Activated T-helper 1 cell treated with anti-CD3 and anti-CD28 coated beads, Interleukin-12 subunit alpha, Interleukin-12 subunit beta, Interleukin-2, Interleukin-4 antibody, amounts not matched to agents 30 ng/mL and 10 ng/mL and 1 ng/mL, durations not matched to agents 14 hours and 24 hours and 36 hours (primary cell): ENCODE measurements around the gene MAN1C1. TPM values are rescaled to one million over a fixed set of nuclear protein-coding genes. Genes with fewer than 3 reads are reported as not detected.
"Not testable (repeated sequence)": the region's sequence is repeated elsewhere in the genome, so short reads cannot be mapped to it uniquely, and the experiment has no call there.

Experiments used
- DNase-seq: peaks from one replicate; pipeline ENCODE4 v3.0.0; 2021; ENCODE audit warnings: low spot score
- H3K27ac Mint-ChIP-seq: one replicate; pipeline ENCODE4 v1.8.0; 2021; ENCODE audit warnings: mild to moderate bottlenecking, mixed read lengths
- H3K27me3 Mint-ChIP-seq: one replicate; pipeline ENCODE4 v1.8.0; 2022; ENCODE audit warnings: mild to moderate bottlenecking, moderate library complexity, mixed read lengths; ENCODE audit not compliant: insufficient read depth
- H3K36me3 Mint-ChIP-seq: one replicate; pipeline ENCODE4 v1.8.0; 2021; ENCODE audit warnings: low read depth, mixed read lengths
- H3K4me1 Mint-ChIP-seq: one replicate; pipeline ENCODE4 v1.8.0; 2021; ENCODE audit warnings: low read depth, mixed read lengths
- H3K4me3 Mint-ChIP-seq: one replicate; pipeline ENCODE4 v1.8.0; 2021; ENCODE audit warnings: mild to moderate bottlenecking, moderate library complexity, mixed read lengths
- H3K9me3 Mint-ChIP-seq: one replicate; pipeline ENCODE4 v1.8.0; 2021; ENCODE audit warnings: mixed read lengths
- intact Hi-C: fragments of 100-400 bp; cut with micrococcal nuclease; formaldehyde crosslinking; loops from one replicate; pipeline ENCODE4 v1.15.1; 2024
- total RNA-seq: library from RNA; stranded (reverse); gene quantifications from 2 replicates; pipeline ENCODE4 v1.2.3, GENCODE V29; 2022

The MAN1C1 gene
- total RNA-seq, 1 donor from 2014 or later = 0.83 TPM

DNA sequence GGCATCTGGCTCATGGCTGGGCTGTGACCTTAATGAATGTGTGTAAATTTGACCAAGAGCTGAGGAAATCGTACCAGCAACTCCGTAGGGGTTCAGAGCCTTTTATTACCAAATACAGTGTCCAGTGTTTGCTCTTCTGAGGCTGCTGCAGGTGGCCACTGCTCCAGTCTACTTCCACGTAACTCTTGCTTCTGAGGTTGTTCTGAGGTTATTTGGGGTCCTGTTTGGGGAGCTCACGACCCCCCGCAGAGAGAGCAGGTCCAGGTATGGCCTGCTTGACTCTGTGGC lies 33.6 kb downstream of the MAN1C1 start:
- H3K4me3 Mint-ChIP-seq = no peak overlapping the region
- no peak overlapping the region for H3K27ac Mint-ChIP-seq
- peaks cover 9% of the 10 kb centered on the region for H3K4me1 Mint-ChIP-seq
- DNase-seq = no peak
- H3K9me3 Mint-ChIP-seq = no peaks in the 10 kb centered on the region
- H3K36me3 Mint-ChIP-seq = no peaks in the 10 kb centered on the region
- intact Hi-C loops = no loop called here
- peaks cover 78% of the 10 kb centered on the region for H3K27me3 Mint-ChIP-seq

GRCh38 chr1:25651036-25651640 lies 34.5 kb downstream of the MAN1C1 start:
- Mint-ChIP-seq H3K27ac (no peak overlapping the region), H3K27me3 (peaks cover 77% of the 10 kb centered on the region), H3K4me3 (no peak overlapping the region), H3K4me1 (peaks cover 9% of the 10 kb centered on the region), H3K36me3 (no peaks in the 10 kb centered on the region), H3K9me3 (no peaks in the 10 kb centered on the region)
- intact Hi-C loops = no loop called here
- DNase-seq = no peak

DNA sequence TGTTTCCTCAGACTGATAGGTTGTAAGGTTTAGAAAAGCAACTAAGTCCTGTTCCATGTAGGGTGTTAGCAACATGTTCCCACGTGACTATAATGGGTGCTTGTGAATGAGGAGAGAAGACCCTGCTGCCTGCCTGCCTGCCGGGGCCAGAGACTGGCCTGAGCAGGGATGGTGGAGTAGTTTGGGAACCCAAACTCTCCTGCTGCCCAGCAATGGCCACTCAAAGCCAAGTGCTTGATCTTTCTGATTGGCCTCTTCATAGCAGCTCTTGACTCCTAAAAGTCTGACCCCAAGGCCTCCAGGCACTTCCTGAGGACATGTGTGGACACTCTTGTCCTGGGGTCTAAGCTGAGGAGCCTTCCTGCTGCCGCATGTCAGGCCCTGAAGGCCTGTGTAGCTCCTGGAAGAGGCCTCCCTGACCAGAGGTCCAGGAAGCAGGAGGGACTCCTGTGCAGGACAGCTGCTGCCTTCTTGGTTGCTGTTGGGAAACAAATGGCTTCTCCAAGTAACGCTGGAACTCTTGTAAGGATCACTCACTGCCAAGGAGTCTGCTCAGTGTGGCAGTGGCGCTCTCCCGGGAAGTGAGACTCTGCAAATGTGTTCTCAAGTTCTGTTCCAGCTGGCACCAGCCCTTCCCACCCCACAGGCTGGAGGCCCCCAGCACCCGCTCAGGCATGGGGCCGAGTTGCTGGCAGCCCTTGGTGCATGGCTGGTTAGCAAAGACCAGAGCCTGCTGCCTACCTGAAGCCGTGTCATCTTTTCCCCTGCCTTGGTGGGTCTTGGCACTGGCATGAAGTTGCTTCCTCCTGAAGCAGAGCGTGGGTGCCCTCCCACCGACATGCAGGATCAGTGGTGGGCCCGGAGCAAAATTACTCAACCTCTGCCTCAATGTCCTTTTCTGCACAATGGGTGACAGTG lies 35.5 kb downstream of the MAN1C1 start:
- Mint-ChIP-seq H3K27me3 (peaks cover 68% of the 10 kb centered on the region), H3K4me1 (peaks cover 9% of the 10 kb centered on the region), H3K36me3 (no peaks in the 10 kb centered on the region), H3K4me3 (no peak overlapping the region), H3K9me3 (no peaks in the 10 kb centered on the region), H3K27ac (no peak overlapping the region)
- DNase-seq = no peak
- intact Hi-C loops = no loop called here

GRCh38 chr1:25653558-25653957 lies 37.0 kb downstream of the MAN1C1 start:
- peaks cover 6% of the 10 kb centered on the region for H3K4me1 Mint-ChIP-seq
- H3K4me3 Mint-ChIP-seq = no peak overlapping the region
- DNase-seq = no peak
- no peaks in the 10 kb centered on the region for H3K9me3 Mint-ChIP-seq
- H3K36me3 Mint-ChIP-seq = no peaks in the 10 kb centered on the region
- no peak overlapping the region for H3K27ac Mint-ChIP-seq
- peaks cover 67% of the 10 kb centered on the region for H3K27me3 Mint-ChIP-seq
- intact Hi-C loops = no loop called here

- Mint-ChIP-seq H3K27me3 (peaks cover 66% of the 10 kb centered on the region), H3K27ac (no peak overlapping the region), H3K4me1 (no peaks in the 10 kb centered on the region), H3K9me3 (no peaks in the 10 kb centered on the region), H3K36me3 (no peaks in the 10 kb centered on the region), H3K4me3 (no peak overlapping the region)
- no peak for DNase-seq
- intact Hi-C loops = no loop called here
These were observed 37.6 kb downstream of the MAN1C1 start for GRCh38 chr1:25654109-25654660.

DNA sequence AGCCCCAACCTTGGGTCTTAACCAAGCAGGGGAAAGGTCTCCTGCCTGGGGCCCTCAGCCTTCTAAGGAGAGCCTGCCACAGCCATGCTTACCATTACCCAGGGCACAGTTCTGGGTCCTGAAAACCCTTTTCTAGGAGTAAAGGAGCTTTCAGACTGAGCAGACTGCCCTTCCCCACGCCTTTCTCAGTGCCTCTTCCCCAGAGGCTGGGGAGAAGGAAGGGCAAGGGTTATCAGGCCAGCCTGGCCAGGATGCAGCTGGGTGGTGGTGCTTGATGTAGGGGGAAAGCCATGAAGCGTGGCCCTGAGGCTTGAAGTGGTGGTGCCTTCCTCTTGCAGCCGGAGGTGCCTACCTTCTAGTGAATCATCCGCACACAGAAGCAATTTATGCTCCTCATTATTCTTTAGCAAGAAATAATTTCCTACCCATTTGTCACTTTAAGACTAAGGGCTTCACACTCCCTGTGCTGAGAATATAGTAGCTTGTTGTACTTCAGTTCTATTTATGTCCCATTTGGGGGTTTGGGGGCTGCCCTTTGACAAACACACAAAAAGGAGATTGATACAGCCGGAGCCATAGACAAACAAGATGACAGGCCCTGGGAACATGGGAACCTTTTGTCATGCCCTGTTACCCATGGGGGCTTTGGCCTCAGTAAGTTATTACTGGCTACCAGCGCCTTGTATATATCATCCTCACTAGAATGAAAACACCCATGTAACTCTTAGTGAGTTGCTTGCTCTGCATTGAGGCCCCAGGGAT lies 40.7 kb downstream of the MAN1C1 start:
- Mint-ChIP-seq H3K27me3 (peaks cover 58% of the 10 kb centered on the region), H3K27ac (no peak overlapping the region), H3K4me3 (no peak overlapping the region)

DNA sequence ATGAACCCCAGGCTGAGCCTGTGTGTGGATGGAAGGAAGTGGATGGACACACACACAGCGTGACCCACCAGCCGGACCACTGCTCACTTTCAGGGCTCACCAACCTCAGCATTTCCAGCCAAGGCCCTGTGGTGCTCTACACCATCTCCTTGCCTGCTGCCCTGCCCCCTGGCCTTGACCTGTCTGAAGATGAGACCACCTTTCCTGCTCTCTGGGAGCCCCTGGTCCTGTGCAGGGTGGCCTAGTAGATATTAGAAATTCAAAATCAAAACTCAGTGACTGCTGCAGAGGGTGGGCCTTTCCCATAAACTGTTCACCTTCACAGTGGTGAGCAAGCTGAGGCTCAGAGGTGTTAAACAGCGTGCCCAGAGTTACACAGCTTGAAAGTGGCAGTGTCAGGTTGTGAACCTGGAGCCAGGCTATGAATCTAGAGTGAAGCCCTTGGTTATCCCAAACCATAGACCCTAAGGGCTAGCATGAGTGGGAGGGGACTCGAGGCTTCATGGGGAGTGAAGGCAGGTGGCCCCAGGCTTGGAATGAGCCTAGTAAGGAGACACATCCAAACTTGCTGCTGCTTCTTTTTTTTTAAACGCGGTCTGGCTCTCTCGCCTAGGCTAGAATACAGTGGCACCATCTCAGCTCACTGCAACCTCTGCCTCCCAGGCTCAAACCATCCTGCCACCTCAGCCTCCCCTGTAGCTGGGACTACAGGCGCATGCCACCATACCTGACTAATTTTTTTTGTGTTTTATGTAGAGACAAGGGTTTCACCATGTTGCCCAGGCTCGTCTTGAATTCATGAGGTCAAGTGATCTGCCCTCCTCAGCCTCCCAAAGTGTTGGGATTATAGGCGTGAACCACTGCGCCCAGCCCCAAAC lies 41.5 kb downstream of the MAN1C1 start:
- Mint-ChIP-seq H3K4me1 (no peaks in the 10 kb centered on the region), H3K27ac (no peak overlapping the region), H3K4me3 (no peak overlapping the region), H3K36me3 (no peaks in the 10 kb centered on the region), H3K9me3 (no peaks in the 10 kb centered on the region), H3K27me3 (peaks cover 57% of the 10 kb centered on the region)
- intact Hi-C loops = no loop called here
- no peak for DNase-seq

More for the DNA sequence above, 40.7 kb downstream of the MAN1C1 start:
- Mint-ChIP-seq H3K9me3 (no peaks in the 10 kb centered on the region), H3K36me3 (no peaks in the 10 kb centered on the region), H3K4me1 (no peaks in the 10 kb centered on the region)
- no peak for DNase-seq
- intact Hi-C loops = no loop called here

GRCh38 chr1:25658791-25659431 lies 42.3 kb downstream of the MAN1C1 start:
- Mint-ChIP-seq H3K36me3 (no peaks in the 10 kb centered on the region), H3K4me1 (no peaks in the 10 kb centered on the region), H3K9me3 (no peaks in the 10 kb centered on the region), H3K4me3 (no peak overlapping the region), H3K27ac (no peak overlapping the region), H3K27me3 (peaks cover 57% of the 10 kb centered on the region)
- intact Hi-C loops = no loop called here
- no peak for DNase-seq

DNA sequence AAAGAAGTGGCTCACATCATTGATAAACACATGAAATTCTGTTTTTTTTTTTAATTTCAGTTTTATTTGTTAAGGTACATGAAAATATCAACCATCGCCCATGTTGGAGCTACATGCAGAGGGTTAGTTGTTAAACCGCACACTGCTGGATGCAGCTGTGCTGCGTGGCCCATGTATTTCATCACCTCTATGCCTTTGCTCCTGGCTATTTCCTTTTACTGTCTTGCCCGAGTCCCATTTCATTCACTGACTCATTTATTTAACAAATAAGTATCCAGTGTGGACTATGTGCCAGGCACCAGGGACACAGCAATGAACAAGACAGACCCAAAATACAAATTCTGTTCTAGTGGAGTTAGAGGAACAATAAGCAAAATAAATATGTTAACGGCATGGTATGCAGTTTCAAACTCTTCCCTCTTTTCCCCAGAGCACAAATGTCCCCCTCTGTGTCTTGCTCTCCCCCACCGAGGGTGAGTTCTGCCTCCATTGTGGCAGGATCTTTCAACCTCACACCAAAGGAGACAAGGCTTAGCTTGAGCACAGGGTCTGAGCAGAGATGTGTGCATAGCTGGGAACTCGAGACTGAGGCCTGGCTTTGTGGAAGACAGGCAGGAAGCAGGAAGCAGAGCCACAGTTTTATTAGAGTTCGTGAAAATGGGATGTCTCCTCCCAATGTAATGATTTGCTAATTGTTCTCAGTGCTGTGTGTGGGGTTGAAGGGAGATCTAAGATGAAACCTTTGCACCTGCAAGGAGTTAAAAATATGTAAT lies 44.6 kb downstream of the MAN1C1 start:
- Mint-ChIP-seq H3K27ac (no peak overlapping the region), H3K9me3 (no peaks in the 10 kb centered on the region), H3K4me1 (no peaks in the 10 kb centered on the region)

GRCh38 chr1:25662061-25662460 lies 45.5 kb downstream of the MAN1C1 start:
- H3K4me3 Mint-ChIP-seq = no peak overlapping the region
- no peaks in the 10 kb centered on the region for H3K36me3 Mint-ChIP-seq
- H3K9me3 Mint-ChIP-seq = no peaks in the 10 kb centered on the region
- H3K27ac Mint-ChIP-seq = no peak overlapping the region
- intact Hi-C loops = no loop called here
- H3K4me1 Mint-ChIP-seq = no peaks in the 10 kb centered on the region
- no peak for DNase-seq
- H3K27me3 Mint-ChIP-seq = peaks cover 67% of the 10 kb centered on the region

More for the DNA sequence above, 44.6 kb downstream of the MAN1C1 start:
- intact Hi-C loops = no loop called here
- Mint-ChIP-seq H3K36me3 (no peaks in the 10 kb centered on the region), H3K4me3 (no peak overlapping the region), H3K27me3 (peaks cover 60% of the 10 kb centered on the region)
- no peak for DNase-seq

DNA sequence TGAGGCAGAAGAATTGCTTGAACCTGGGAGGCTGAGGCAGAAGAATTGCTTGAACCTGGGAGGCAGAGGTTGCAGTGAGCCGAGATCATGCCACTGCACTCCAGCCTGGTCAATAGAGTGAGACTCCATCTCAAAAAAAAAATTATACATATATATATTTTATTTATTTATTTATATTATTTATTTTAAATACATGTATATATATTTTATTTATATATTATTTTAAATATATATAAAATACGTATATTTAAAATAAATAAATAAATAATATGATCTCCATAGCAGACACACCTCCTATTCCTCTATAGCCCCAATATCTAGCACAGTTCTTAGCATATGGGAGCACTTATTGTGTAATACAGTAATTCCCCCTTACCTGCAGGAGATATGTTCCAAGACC lies 46.4 kb downstream of the MAN1C1 start:
- H3K9me3 Mint-ChIP-seq, H3K4me1 Mint-ChIP-seq, H3K27ac Mint-ChIP-seq, intact Hi-C loops, H3K4me3 Mint-ChIP-seq, DNase-seq, H3K36me3 Mint-ChIP-seq: not testable (repeated sequence)
- H3K27me3 Mint-ChIP-seq = peaks cover 68% of the 10 kb centered on the region
